Dermis microvascular lymphatic vessel endothelial cell (primary cell): ENCODE measurements around the gene KIFAP3. TPM values are rescaled to one million over a fixed set of nuclear protein-coding genes. Genes with fewer than 3 reads are reported as not detected.
"Not testable (repeated sequence)": the region's sequence is repeated elsewhere in the genome, so short reads cannot be mapped to it uniquely, and the experiment has no call there.

ENCODE experiments used
- DNase-seq, 2 donors: peaks; one replicate each; pipeline versions ENCODE4 v3.0.0 to v3.0.0-alpha.2; 2010; ENCODE audit warnings: low read depth in 2 of 2
- total RNA-seq: library from RNA; depleted of rRNA; stranded (reverse); fragments of >200 nt; gene quantifications from 2 replicates; pipeline ENCODE4 v1.2.1, GENCODE V29; 2014

KIFAP3 gene
- total RNA-seq, 1 donor from 2014 or later = 12.1 TPM

- no peak for DNase-seq
Measured at GRCh38 chr1:170063109-170063826, 11.2 kb downstream of the KIFAP3 start.

- not testable (repeated sequence) for DNase-seq
Measured at GRCh38 chr1:170061676-170062075, 12.8 kb downstream of the KIFAP3 start.

GRCh38 chr1:170060015-170060520 is 14.4 kb downstream of the KIFAP3 start:
- not testable (repeated sequence) for DNase-seq

- no peak for DNase-seq
Measured at GRCh38 chr1:170049176-170049800, 25.2 kb downstream of the KIFAP3 start.

- no peak for DNase-seq
Measured at GRCh38 chr1:170048515-170048914, 26.0 kb downstream of the KIFAP3 start.

GRCh38 chr1:170044187-170044586 is 30.3 kb downstream of the KIFAP3 start:
- no peak for DNase-seq

GRCh38 chr1:170041423-170042192 is 32.9 kb downstream of the KIFAP3 start:
- no peak for DNase-seq

- DNase-seq = no peak
Measured at GRCh38 chr1:170032531-170033280, 41.8 kb downstream of the KIFAP3 start.

GRCh38 chr1:170030212-170030611 is 44.3 kb downstream of the KIFAP3 start:
- DNase-seq = no peak

GRCh38 chr1:170027760-170028159 is 46.7 kb downstream of the KIFAP3 start:
- no peak for DNase-seq

GRCh38 chr1:170020859-170021258 is 53.6 kb downstream of the KIFAP3 start:
- no peak for DNase-seq

- no peak for DNase-seq
Measured at GRCh38 chr1:170017478-170017877, 57.0 kb downstream of the KIFAP3 start.

GRCh38 chr1:170012920-170013319 is 61.6 kb downstream of the KIFAP3 start:
- no peak for DNase-seq

- peak; percentile 14 to 60 for DNase-seq
Measured at GRCh38 chr1:170010443-170010842, 64.1 kb downstream of the KIFAP3 start.

GRCh38 chr1:170009551-170009950 is 64.9 kb downstream of the KIFAP3 start:
- DNase-seq = no peak

GRCh38 chr1:170008745-170009144 is 65.8 kb downstream of the KIFAP3 start:
- DNase-seq = not testable (repeated sequence)

- DNase-seq = not testable (repeated sequence)
Measured at GRCh38 chr1:170003270-170003835, 71.1 kb downstream of the KIFAP3 start.

- DNase-seq = no peak
Measured at GRCh38 chr1:170001266-170001665, 73.2 kb downstream of the KIFAP3 start.

GRCh38 chr1:169999761-170000160 is 74.7 kb downstream of the KIFAP3 start:
- DNase-seq = no peak

- peak in 1 of 2 donors; percentile 23 for DNase-seq
Measured at GRCh38 chr1:169999331-169999741, 75.2 kb downstream of the KIFAP3 start.

GRCh38 chr1:169995993-169996392 is 78.5 kb downstream of the KIFAP3 start:
- no peak for DNase-seq
